ENCODE data around the gene LBHD2. TPM values are rescaled to one million over a fixed set of nuclear protein-coding genes. Genes with fewer than 3 reads are reported as not detected.
"Not testable (repeated sequence)": the region's sequence is repeated elsewhere in the genome, so short reads cannot be mapped to it uniquely, and the experiment has no call there.

LBHD2 gene
- total and polyA plus RNA-seq, 7 donors = 0.17 TPM; not detected in 6

DNA sequence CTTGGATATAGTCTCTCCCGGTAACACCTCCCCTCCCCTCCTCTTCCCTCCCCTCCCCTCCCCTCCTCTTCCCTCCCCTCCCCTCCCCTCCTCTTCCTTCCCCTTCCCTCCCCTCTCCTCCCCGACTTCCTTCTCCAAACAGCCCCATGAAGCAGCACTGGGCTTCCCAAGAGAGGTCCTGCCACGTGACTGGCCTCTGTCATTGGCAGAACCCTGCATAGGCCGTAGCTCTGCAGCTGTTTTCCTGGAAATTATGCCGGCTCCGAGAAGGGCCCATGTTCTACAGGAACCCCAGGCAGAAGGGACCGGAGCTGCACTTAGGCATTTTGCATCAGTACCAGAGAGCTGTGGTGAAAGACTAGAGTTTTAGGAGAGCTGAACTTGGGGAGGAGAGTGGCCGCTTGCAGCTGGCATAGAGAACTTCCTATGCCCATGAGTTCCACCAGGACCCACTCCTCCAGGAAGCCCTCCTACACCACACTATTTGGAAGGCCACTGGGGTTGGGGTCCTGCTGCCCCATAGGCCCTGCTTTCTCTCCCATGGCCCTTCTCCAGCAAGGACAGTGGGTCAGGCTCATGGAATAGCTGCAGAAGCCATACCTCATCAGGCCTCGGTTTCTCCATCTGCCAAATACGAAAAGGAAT is 34.1 kb downstream of the LBHD2 start:
- peak; percentile 10 to 53 (median 16) for TF ChIP-seq POLR2AphosphoS5 (IDR thresholded peaks at IDR 0.05)
- TF ChIP-seq, protein P1, sequence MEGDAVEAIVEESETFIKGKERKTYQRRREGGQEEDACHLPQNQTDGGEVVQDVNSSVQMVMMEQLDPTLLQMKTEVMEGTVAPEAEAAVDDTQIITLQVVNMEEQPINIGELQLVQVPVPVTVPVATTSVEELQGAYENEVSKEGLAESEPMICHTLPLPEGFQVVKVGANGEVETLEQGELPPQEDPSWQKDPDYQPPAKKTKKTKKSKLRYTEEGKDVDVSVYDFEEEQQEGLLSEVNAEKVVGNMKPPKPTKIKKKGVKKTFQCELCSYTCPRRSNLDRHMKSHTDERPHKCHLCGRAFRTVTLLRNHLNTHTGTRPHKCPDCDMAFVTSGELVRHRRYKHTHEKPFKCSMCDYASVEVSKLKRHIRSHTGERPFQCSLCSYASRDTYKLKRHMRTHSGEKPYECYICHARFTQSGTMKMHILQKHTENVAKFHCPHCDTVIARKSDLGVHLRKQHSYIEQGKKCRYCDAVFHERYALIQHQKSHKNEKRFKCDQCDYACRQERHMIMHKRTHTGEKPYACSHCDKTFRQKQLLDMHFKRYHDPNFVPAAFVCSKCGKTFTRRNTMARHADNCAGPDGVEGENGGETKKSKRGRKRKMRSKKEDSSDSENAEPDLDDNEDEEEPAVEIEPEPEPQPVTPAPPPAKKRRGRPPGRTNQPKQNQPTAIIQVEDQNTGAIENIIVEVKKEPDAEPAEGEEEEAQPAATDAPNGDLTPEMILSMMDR (IDR thresholded peaks at IDR 0.05) = no peak
- Histone ChIP-seq H3K27ac (peak overlapping the region; percentile 41 to 68 (median 62)), H3K4me1 (peaks cover 0 to 32% (median 29%) of the 10 kb centered on the region in 4 donors), H3K27me3 (peaks cover 0 to 15% (median 0%) of the 10 kb centered on the region in 3 donors), H3K4me3 (no peak overlapping the region), H3K9me3 (no peaks in the 10 kb centered on the region), H3K36me3 (no peaks in the 10 kb centered on the region)
- peak; percentile 92 for DNase-seq
- intact Hi-C loops (cut with DNase I) = no loop called here
- WGBS, 2 donors = 38 to 39% methylated on average over 10 of the region's 10 CpGs

DNA sequence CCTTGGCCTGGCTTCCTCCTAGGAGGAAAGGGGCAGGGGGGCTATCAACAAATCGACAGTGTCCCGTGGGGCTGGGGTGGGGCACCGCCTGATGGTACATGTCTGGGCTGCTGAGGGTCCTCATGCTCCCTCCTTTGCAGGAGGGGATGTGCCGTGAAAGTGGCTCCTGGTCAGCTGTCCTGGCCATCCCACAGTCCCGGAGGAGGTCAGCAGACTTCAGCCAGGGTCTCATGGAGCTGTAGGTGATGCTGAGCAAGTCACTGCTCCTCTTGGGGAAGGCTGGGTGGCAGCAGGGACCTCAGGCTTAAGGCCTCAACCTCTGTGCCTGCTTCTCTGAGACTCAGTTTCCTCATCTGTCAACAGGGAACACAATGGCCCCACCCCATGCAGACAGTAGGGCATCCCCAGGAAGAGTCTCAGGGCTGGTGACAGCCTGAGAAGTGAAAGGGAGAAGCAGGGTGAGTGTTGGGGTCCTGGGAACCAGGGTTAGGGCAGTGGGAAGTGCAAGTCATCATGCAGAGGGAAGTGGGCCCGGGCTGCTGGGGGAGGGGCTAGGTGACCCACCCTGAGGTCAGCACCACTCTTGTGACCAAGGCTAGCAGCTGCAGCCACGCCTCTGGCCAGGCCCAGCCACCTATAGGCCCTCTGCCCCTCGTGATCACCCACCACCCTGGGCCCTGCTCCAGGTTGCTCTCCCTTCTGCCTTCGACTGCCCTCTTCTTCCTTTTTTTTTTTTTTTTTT is 34.8 kb downstream of the LBHD2 start:
- Histone ChIP-seq H3K4me3 (no peak overlapping the region), H3K36me3 (no peaks in the 10 kb centered on the region), H3K27me3 (peaks cover 0 to 22% (median 3%) of the 10 kb centered on the region in 3 donors), H3K9me3 (no peaks in the 10 kb centered on the region), H3K4me1 (peaks cover 0 to 39% (median 35%) of the 10 kb centered on the region in 4 donors), H3K27ac (peak overlapping the region; percentile 41 to 68 (median 62))
- TF ChIP-seq EP300 (IDR thresholded peaks at IDR 0.05) (no peak), POLR2AphosphoS5 (IDR thresholded peaks at IDR 0.05) (no peak)
- TF ChIP-seq, protein P1 (IDR thresholded peaks at IDR 0.05) = no peak
- DNase-seq = peak; percentile 87
- intact Hi-C loops (cut with DNase I) = no loop called here
- WGBS, 2 donors = 64 to 69% methylated on average over 9 of the region's 9 CpGs

DNA sequence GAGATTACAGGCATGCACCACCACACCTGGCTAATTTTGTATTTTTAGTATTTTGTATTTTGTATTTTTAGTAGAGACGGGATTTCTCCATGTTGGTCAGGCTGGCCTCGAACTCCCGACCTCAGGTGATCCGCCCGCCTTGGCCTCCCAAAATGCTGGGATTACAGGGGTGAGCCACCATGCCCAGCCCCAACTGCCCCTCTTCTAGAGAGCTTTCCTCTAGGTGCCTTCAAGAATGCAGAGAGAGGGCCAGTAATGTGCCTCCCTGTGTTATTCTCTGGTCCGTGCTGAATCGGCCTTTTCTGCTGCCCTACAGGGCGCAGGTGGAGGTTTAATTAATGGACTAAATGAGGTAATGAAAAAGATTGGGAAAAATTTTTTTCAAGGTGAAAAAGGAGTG is 35.5 kb downstream of the LBHD2 start:
- peaks cover 0 to 46% (median 42%) of the 10 kb centered on the region in 4 donors for H3K4me1 ChIP-seq
- DNase-seq; H3K9me3 ChIP-seq; H3K36me3 ChIP-seq; intact Hi-C loops (cut with DNase I); H3K4me3 ChIP-seq: not testable (repeated sequence)
- WGBS, 2 donors = 93% methylated on average over 8 of the region's 8 CpGs
- H3K27ac ChIP-seq = peak overlapping the region; percentile 28 to 87 (median 73)
- peaks cover 0 to 22% (median 3%) of the 10 kb centered on the region in 3 donors for H3K27me3 ChIP-seq

DNA sequence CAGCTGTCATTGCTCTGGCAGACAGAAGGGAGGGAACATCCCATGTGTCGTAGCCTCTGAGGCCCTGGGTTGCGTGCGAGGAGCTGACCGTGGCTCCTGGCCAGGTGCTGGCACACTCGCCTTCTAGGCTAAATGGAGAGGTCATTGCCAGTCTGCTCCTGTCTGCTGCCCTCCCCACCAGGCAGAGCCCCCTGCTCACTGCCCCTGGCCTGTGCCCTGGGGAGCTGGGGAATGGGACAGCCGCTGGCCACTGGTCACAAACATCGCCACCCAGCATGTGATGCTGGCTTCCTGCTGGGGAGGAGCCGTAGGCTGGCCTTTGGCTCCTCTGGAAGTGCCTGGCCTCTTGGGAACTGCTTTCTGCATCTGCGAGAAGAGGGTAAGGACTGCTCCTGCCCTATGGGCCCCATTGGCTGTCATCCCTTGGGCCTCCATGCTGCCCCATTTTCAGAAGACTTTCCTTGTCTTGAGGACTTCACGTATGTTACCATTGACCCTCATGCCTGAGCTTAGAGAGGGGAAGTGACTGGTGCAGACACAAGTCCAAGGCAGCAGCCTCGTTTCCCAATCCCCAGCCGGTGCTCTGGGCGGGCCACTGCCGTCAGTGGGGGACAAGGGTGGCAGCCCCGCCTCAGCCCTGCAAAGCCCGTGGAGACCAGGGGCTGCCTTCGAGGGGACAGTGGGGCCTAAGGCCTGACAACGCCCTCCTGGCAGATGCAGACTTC is 37.3 kb downstream of the LBHD2 start:
- intact Hi-C loops (cut with DNase I) = no loop called here
- Histone ChIP-seq H3K27me3 (peaks cover 0 to 22% (median 3%) of the 10 kb centered on the region in 3 donors), H3K4me3 (peak overlapping the region in 3 of 4 donors; percentile 61 to 78 (median 66)), H3K27ac (peak overlapping the region; percentile 83 to 87 (median 86)), H3K9me3 (no peaks in the 10 kb centered on the region), H3K4me1 (peaks cover 0 to 63% (median 57%) of the 10 kb centered on the region in 4 donors), H3K36me3 (no peaks in the 10 kb centered on the region)
- 31 to 44% methylated on average over 18 of the region's 18 CpGs for WGBS, 2 donors
- DNase-seq = peak; percentile 91
- TF ChIP-seq EP300 (IDR thresholded peaks at IDR 0.05) (no peak), POLR2AphosphoS5 (IDR thresholded peaks at IDR 0.05) (peak in 3 of 4 donors; percentile 16 to 31 (median 22))

DNA sequence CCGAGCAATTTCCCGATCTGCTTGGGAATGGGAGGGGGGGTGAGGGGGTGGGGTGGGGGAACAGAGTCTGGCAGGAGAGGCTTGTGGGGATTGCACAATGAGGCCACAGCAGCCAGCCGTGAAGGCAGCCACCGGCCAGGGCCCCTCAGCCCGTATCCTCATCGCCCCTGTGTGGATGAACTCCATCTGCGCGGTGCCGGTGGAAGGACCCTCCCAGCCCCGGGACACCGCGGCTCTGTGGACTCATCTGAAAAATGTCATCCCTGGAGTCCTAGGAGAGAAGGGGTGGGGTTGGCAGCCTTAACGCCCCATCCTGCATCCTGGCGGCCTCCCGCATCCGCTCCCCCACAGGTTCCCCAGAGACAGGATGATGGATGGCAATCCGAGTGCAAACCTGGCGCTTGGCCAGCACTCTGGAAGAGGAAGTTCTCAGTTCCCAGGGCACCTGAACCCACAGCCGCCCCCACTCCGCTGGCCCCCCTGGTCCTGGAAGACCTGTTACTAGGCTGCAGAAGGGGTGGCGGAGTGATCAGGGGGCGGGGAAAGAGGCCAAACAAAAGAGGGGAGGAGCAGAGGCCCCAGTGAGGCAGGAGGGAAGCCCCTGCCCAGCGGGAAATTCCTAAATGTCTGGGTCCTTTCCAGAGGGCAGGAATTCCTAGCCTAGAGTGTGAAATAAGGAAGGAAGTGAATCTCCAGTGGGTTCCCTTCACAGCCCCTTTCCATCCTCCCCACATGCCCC is 38.0 kb downstream of the LBHD2 start:
- Histone ChIP-seq H3K27me3 (peaks cover 0 to 22% (median 3%) of the 10 kb centered on the region in 3 donors), H3K4me3 (peak overlapping the region; percentile 44 to 78 (median 64)), H3K9me3 (no peaks in the 10 kb centered on the region), H3K36me3 (no peaks in the 10 kb centered on the region), H3K4me1 (peaks cover 0 to 68% (median 64%) of the 10 kb centered on the region in 4 donors), H3K27ac (peak overlapping the region; percentile 83 to 87 (median 86))
- 4 to 6% methylated on average over 23 of the region's 23 CpGs for WGBS, 2 donors
- DNase-seq = peak; percentile 96
- TF ChIP-seq EP300 (IDR thresholded peaks at IDR 0.05) (no peak), POLR2AphosphoS5 (IDR thresholded peaks at IDR 0.05) (peak; percentile 39 to 73 (median 54))
- intact Hi-C loops (cut with DNase I) = no loop called here
